GM10248 (cell line): ENCODE results near the gene MEPE.

Experiments used
- CTCF ChIA-PET: fragments of 300-600 bp; sonication (Branson Sonifier 250); formaldehyde crosslinking; extraction: SDS; loops from one replicate; lab custom pipeline; 2021; ENCODE audit warnings: antibody characterized with exemption; lab: Yijun Ruan, JAX
- POLR2A ChIA-PET: fragments of 350-650 bp; sonication (Branson Sonifier 250); formaldehyde crosslinking; extraction: SDS; loops from one replicate; lab custom pipeline; 2020; ENCODE audit warnings: antibody characterized with exemption; lab: Yijun Ruan, JAX
- DNase-seq: peaks from one replicate; pipeline ENCODE4 v3.0.0; 2012; ENCODE audit errors: extremely low spot score
- TF ChIP-seq, protein P1 (sequence below): IDR thresholded peaks from 2 replicates; pipeline ENCODE4 v1.5.1; 2012; ENCODE audit warnings: mild to moderate bottlenecking, low read depth; ENCODE audit errors: extremely low read depth, missing control alignments, control extremely low read depth

MEPE gene

GRCh38 chr4:87832669-87833068, at the start of gene MEPE:
Gene MEPE (plus strand): TSS chr4:87832969. CDS start chr4:87834715, 1,746 bp downstream.
- TF ChIP-seq, protein P1, sequence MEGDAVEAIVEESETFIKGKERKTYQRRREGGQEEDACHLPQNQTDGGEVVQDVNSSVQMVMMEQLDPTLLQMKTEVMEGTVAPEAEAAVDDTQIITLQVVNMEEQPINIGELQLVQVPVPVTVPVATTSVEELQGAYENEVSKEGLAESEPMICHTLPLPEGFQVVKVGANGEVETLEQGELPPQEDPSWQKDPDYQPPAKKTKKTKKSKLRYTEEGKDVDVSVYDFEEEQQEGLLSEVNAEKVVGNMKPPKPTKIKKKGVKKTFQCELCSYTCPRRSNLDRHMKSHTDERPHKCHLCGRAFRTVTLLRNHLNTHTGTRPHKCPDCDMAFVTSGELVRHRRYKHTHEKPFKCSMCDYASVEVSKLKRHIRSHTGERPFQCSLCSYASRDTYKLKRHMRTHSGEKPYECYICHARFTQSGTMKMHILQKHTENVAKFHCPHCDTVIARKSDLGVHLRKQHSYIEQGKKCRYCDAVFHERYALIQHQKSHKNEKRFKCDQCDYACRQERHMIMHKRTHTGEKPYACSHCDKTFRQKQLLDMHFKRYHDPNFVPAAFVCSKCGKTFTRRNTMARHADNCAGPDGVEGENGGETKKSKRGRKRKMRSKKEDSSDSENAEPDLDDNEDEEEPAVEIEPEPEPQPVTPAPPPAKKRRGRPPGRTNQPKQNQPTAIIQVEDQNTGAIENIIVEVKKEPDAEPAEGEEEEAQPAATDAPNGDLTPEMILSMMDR, result no peak
- DNase-seq, result no peak
- CTCF ChIA-PET, result interaction anchor here (0.7 to 1.4 kb wide), 2 partner anchors 11 to 379 kb away, joined by 3 to 4 read pairs; no protein-coding TSS in a partner anchor

GRCh38 chr4:87783781-87784180, 49.0 kb upstream of the MEPE start:
- ChIA-PET CTCF (no interaction called here), POLR2A (no interaction called here)
- DNase-seq, result no peak
- TF ChIP-seq, protein P1, result no peak

More at GRCh38 chr4:87832669-87833068, at the start of gene MEPE:
- POLR2A ChIA-PET, result no interaction called here

GRCh38 chr4:87785731-87786509, 46.8 kb upstream of the MEPE start:
- TF ChIP-seq, protein P1, result no peak
- CTCF ChIA-PET, result no interaction called here

GRCh38 chr4:87799301-87800113, 33.3 kb upstream of the MEPE start, which contains the start of gene IBSP:
Gene IBSP (plus strand): TSS chr4:87799554. CDS start chr4:87802362, 2,808 bp downstream.
- TF ChIP-seq, protein P1, result no peak
- no peak for DNase-seq
- ChIA-PET POLR2A (no interaction called here), CTCF (no interaction called here)

More at GRCh38 chr4:87785731-87786509, 46.8 kb upstream of the MEPE start:
- POLR2A ChIA-PET, result no interaction called here
- DNase-seq, result no peak

DNA sequence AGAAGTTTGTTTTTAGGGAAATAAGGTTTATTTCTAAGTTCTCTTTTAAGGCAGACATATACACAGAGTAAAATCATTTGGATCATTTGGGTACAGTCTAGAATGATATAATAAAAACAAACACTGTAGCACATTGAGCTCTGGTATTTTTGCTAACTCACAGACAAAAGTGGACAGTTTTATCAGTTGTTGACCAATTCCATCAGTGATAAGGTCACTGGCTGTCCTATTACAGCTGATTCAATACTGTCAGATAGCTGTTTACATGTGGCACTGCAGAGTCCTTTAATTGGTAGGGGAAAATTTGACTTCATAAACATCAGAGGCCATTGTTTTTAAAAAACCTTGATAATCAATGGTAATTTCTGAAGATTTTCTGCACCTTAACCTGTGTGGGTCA, 29.9 kb upstream of the MEPE start:
- no peak for DNase-seq
- POLR2A ChIA-PET, result no interaction called here
- CTCF ChIA-PET, result no interaction called here
- TF ChIP-seq, protein P1, result no peak

GRCh38 chr4:87803421-87803820, 29.3 kb upstream of the MEPE start:
- TF ChIP-seq, protein P1, result no peak
- DNase-seq, result no peak
- CTCF ChIA-PET, result no interaction called here
- POLR2A ChIA-PET, result no interaction called here
